ENCODE results near the gene INS. TPM values are rescaled to one million over a fixed set of nuclear protein-coding genes. Genes with fewer than 3 reads are reported as not detected.
A peak's percentile ranks its signal among the peaks of the same experiment; 100 is the strongest.

Gene INS
- total RNA-seq, 1 donor from 2014 or later = not detected

- ATAC-seq (peak in 1 of 2 donors; percentile 48), DNase-seq (peak; percentile 48)
- H3K27ac ChIP-seq = no peak overlapping the region
- H3K9me3 ChIP-seq = no peaks in the 10 kb centered on the region
- no peaks in the 10 kb centered on the region for H3K36me3 ChIP-seq
- peaks cover 16% of the 10 kb centered on the region for H3K4me1 ChIP-seq
- intact Hi-C loops (cut with DNase I) = no loop called here
- no peak for TF ChIP-seq CTCF (IDR thresholded peaks at IDR 0.05)
- peak overlapping the region; percentile 37 for H3K4me3 ChIP-seq
- peaks cover 89% of the 10 kb centered on the region for H3K27me3 ChIP-seq (ENCODE audit: low read depth)
Measured at GRCh38 chr11:2138068-2138430, 23.0 kb downstream of the INS start.

- Histone ChIP-seq H3K36me3 (no peaks in the 10 kb centered on the region), H3K27ac (no peak overlapping the region), H3K4me1 (peaks cover 16% of the 10 kb centered on the region), H3K27me3 (ENCODE audit: low read depth) (peaks cover 87% of the 10 kb centered on the region), H3K9me3 (no peaks in the 10 kb centered on the region), H3K4me3 (peak overlapping the region; percentile 37)
- intact Hi-C loops (cut with DNase I) = no loop called here
- peak; percentile 52 for DNase-seq
- no peak for TF ChIP-seq CTCF (IDR thresholded peaks at IDR 0.05)
- ATAC-seq = peak; percentile 56 to 59
Measured at GRCh38 chr11:2137202-2138067, 23.6 kb downstream of the INS start.

- Histone ChIP-seq H3K36me3 (no peaks in the 10 kb centered on the region), H3K27ac (no peak overlapping the region), H3K27me3 (ENCODE audit: low read depth) (peaks cover 81% of the 10 kb centered on the region), H3K9me3 (no peaks in the 10 kb centered on the region), H3K4me1 (peaks cover 16% of the 10 kb centered on the region), H3K4me3 (no peak overlapping the region)
- no peak for DNase-seq
- intact Hi-C loops (cut with DNase I) = no loop called here
- ATAC-seq = no peak
- no peak for TF ChIP-seq CTCF (IDR thresholded peaks at IDR 0.05)
Measured at GRCh38 chr11:2136952-2137201, 24.1 kb downstream of the INS start.

- TF ChIP-seq CTCF (IDR thresholded peaks at IDR 0.05) = no peak
- H3K4me3 ChIP-seq = no peak overlapping the region
- DNase-seq (peak; percentile 37), ATAC-seq (no peak)
- H3K36me3 ChIP-seq = no peaks in the 10 kb centered on the region
- H3K27me3 ChIP-seq (ENCODE audit: low read depth) = peaks cover 76% of the 10 kb centered on the region
- H3K27ac ChIP-seq = no peak overlapping the region
- H3K9me3 ChIP-seq = no peaks in the 10 kb centered on the region
- peaks cover 16% of the 10 kb centered on the region for H3K4me1 ChIP-seq
- intact Hi-C loops (cut with DNase I) = no loop called here
Measured at GRCh38 chr11:2136209-2136951, 24.6 kb downstream of the INS start.

- ATAC-seq = no peak
- no peaks in the 10 kb centered on the region for H3K36me3 ChIP-seq
- no peak overlapping the region for H3K27ac ChIP-seq
- intact Hi-C loops (cut with DNase I) = no loop called here
- H3K9me3 ChIP-seq = no peaks in the 10 kb centered on the region
- no peak overlapping the region for H3K4me3 ChIP-seq
- DNase-seq = peak; percentile 34
- peaks cover 13% of the 10 kb centered on the region for H3K4me1 ChIP-seq
- TF ChIP-seq CTCF (IDR thresholded peaks at IDR 0.05) = no peak
- H3K27me3 ChIP-seq (ENCODE audit: low read depth) = peaks cover 70% of the 10 kb centered on the region
Measured at GRCh38 chr11:2135648-2136201, 25.3 kb downstream of the INS start.

Measured in lower lobe of right lung (tissue), 2 donors.